LNCAP (cell line): ENCODE measurements around the gene FLOT2.

Experiments used
- TF ChIP-seq, protein P1 (sequence below): fragments of 450-650 bp; IDR thresholded peaks from 2 replicates; pipeline ENCODE4 v1.5.1; 2017; ENCODE audit warnings: mild to moderate bottlenecking

FLOT2 gene, protein sequence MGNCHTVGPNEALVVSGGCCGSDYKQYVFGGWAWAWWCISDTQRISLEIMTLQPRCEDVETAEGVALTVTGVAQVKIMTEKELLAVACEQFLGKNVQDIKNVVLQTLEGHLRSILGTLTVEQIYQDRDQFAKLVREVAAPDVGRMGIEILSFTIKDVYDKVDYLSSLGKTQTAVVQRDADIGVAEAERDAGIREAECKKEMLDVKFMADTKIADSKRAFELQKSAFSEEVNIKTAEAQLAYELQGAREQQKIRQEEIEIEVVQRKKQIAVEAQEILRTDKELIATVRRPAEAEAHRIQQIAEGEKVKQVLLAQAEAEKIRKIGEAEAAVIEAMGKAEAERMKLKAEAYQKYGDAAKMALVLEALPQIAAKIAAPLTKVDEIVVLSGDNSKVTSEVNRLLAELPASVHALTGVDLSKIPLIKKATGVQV

DNA sequence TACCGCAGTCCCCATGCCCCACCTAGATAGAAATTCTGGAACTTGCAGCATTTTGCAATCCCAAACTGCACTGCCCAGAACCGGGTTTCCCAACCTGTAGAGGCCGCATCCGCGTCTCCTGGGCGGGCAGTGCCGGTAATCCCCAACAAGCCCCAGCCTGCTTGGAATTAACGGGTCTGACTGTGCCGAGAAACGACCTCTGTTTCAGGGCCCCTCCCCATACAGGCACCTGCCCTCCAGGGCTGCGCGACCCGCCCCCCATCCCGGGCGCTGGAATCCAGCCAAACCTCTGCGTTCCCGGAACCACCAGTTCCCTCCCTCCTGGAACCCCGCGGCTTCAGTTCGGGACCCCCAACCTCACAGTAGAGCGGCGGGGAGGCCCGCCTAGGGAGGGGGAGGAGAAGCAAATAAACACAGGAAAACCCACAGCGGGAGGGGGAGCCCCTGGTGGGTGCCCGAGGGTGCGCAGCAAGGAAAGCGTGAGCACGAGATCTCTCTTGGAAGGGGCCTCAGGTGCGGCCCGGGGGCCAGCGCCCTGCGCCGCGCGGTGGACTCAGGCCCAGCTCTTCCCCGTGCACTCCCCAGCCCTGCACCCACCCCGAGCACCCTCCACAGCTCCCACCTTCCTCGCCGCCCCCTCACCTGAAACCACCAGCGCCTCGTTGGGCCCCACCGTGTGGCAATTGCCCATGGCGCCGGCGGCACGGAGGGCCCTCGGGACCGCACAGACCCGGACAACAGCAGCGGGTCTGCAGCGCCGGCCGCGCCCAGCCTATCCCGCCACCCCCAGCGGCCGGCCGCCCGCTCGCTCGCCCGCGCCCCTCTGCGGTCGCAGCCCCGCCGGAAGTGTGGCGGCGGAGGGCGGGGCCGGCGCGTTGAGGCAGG, at the start of gene FLOT2:
Gene FLOT2 (minus strand): TSS at position 850 of the 885 bp plus-strand sequence. CDS start 159 bp downstream, at position 691.
- TF ChIP-seq, protein P1, sequence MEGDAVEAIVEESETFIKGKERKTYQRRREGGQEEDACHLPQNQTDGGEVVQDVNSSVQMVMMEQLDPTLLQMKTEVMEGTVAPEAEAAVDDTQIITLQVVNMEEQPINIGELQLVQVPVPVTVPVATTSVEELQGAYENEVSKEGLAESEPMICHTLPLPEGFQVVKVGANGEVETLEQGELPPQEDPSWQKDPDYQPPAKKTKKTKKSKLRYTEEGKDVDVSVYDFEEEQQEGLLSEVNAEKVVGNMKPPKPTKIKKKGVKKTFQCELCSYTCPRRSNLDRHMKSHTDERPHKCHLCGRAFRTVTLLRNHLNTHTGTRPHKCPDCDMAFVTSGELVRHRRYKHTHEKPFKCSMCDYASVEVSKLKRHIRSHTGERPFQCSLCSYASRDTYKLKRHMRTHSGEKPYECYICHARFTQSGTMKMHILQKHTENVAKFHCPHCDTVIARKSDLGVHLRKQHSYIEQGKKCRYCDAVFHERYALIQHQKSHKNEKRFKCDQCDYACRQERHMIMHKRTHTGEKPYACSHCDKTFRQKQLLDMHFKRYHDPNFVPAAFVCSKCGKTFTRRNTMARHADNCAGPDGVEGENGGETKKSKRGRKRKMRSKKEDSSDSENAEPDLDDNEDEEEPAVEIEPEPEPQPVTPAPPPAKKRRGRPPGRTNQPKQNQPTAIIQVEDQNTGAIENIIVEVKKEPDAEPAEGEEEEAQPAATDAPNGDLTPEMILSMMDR, result peak; percentile 41; the same call in 1 of the 2 replicates

DNA sequence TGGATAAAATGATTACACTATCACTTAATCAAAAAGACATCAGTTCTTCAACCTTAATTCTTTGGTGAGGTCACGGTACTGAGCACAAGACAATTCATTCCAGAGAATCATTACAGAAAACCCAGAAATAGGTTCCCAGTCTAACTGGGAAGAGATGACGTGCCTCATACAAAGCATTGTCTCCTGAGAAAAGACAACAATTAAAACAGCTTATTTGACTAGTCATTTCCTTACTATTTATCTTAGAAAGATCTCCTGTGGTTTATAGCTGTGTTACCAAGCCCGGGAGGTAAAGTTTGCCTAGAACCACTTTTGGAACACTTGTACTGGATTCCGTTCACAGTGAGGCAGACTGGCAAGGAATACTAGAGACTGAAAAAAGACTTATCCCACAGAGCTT, 48.7 kb upstream of the FLOT2 start:
- TF ChIP-seq, protein P1, result no peak

DNA sequence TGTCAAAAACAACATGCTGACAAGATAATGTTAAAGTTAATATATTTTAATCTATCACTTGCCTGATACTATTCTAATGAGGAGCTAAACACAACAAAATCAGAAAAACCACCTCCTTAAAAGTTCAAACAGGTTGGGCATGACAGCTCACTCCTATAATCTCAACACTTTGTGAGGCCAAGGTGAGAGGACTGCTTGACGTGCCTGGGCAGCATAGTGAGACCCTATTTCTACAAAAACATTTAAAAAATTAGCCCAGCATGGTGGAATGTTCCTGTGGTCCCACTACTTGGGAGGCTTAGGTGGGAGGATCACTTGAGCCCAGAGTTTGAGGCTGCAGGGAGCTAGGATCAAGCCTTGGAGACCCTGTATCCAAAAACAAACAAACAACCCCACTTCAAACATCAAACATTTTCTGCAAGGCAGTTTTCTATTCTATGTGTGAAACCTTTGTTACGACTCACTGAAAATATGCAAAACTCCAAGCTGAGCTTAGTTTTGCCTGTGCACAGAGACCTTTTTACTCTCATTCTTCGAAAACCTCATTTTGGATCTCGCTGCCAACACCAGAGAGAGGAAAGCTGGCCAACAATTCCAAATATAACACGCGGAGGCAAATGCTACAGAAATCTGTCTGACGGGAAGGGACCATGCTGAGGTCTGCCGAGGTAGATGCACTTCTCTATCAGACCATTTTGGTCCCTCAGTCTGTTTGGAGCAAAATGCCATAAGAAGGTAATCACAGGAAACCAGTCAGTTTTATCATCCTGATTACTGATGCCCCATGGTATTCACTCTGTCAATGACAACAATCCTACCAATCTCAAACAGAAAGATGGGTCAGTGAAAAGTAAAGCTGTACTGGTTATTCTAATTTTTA, 47.6 kb upstream of the FLOT2 start:
- TF ChIP-seq, protein P1, result no peak

DNA sequence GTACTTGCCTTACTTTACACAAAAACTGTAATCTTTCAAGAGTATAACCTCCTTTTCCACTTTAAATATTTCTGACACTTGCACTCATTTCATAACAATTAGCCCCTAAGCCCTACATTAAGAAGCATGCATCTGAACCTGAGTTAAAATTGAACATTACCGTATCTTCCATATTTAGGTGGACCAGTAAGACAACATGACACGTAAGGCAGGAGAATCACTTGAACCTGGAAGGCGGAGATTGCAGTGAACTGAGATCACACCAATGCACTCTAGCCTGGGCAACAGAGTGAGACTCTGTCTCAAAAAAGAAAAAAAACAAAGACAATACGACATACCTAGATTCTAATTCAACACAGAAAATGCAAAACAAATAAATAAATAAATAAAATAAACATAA, 46.8 kb upstream of the FLOT2 start:
- TF ChIP-seq, protein P1, result no peak

DNA sequence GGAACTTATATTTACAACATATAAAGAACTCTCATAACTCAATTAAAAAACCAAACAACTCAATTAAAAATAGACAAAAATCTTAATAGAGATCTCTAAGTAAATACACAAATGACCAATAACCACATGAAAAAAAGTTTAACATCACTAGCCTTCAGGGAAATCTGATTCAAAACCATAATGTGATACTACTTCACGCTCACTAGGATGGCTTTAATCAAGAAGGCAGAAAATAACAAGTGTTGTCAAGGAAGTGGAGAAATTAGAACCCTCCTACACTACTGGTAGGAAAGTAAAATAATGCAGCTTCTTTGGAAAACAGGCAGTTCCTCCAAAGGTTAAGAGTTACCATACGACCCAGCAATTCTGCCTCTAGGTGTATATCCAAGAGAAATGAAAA, 45.4 kb upstream of the FLOT2 start:
- TF ChIP-seq, protein P1, result no peak

DNA sequence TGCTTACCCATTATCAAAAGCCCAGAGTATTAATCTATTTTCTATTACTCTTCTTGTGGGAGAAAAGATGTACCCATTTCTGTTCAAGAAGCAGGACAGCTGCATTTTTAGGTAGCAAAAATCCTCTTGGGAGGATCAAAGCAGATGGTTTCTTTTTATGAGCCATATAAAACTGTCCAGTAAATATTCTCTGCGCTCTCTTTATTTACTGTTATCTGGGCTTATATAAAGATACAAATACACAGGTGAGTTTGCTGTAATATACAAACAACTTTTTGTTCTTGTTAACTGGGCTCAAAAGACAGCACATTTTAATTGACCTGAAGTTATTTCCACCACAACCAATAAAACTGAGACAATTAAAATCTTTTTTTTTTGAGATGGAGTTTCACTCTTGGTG, 43.7 kb upstream of the FLOT2 start:
- TF ChIP-seq, protein P1, result no peak

DNA sequence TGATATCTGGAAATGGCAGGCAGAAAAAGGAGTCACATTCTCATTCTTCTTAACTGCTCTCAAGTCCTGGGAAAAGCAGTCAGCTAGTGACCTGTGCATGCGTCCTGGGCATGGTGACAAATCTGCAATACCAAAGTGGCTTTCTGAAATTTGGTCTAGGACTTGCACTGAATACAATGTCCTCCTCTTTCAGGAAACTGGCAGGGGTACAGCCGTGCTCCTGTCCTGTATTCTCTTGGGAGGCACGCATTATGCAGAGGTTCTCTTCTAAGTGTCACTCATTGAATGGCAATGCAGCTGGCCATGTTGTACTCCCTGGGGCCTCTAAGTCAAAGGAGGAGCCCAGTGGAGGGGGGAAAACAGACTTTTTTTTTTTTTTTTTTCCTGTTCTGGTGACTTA, 43.1 kb upstream of the FLOT2 start:
- TF ChIP-seq, protein P1, result no peak
